Spleen (tissue), 11 donors: Measurements from ENCODE around the gene GMCL1. TPM values are rescaled to one million over a fixed set of nuclear protein-coding genes. Genes with fewer than 3 reads are reported as not detected.
"Not testable (repeated sequence)": the region's sequence is repeated elsewhere in the genome, so short reads cannot be mapped to it uniquely, and the experiment has no call there.

Experiments
- DNase-seq: peaks from one replicate; pipeline ENCODE4 v3.0.0-alpha.2; 2020
- H3K27ac ChIP-seq, 8 donors: fragments of 200-600 bp; sonication (generic) in 7 of 8; 1 replicate in 4 of 8; 2 replicates in 4 of 8; pipeline versions ENCODE4 v1.5.0 to v1.8.0; 2016 to 2021; ENCODE audit warnings: inconsistent platforms in 4 of 8, mild to moderate bottlenecking in 4 of 8, moderate library complexity in 1 of 8
- H3K27me3 ChIP-seq, 7 donors: fragments of 200-600 bp; sonication (generic) in 6 of 7; replicated peaks in 1 of 7; 1 replicate in 4 of 7; 2 replicates in 3 of 7; pipeline versions ENCODE4 v1.5.0 to v1.8.0; 2016 to 2021; ENCODE audit warnings: inconsistent platforms in 3 of 7, mild to moderate bottlenecking in 1 of 7
- H3K36me3 ChIP-seq, 6 donors: fragments of 200-600 bp; sonication (generic) in 5 of 6; 1 replicate in 4 of 6; 2 replicates in 2 of 6; pipeline versions ENCODE4 v1.5.0 to v1.8.0; 2016 to 2021; ENCODE audit warnings: inconsistent platforms in 2 of 6
- H3K4me1 ChIP-seq, 6 donors: fragments of 200-600 bp; sonication (generic) in 5 of 6; 1 replicate in 3 of 6; 2 replicates in 3 of 6; pipeline versions ENCODE4 v1.5.0 to v1.8.0; 2016 to 2021; ENCODE audit warnings: inconsistent platforms in 3 of 6
- H3K4me3 ChIP-seq, 8 donors: fragments of 200-600 bp; sonication (generic) in 7 of 8; 1 replicate in 4 of 8; 2 replicates in 4 of 8; pipeline versions ENCODE4 v1.5.0 to v1.8.0; 2016 to 2021; ENCODE audit warnings: inconsistent platforms in 4 of 8, mild to moderate bottlenecking in 4 of 8, moderate library complexity in 2 of 8
- H3K9me3 ChIP-seq, 8 donors: fragments of 200-600 bp; sonication (generic) in 7 of 8; 1 replicate in 4 of 8; 2 replicates in 4 of 8; pipeline versions ENCODE4 v1.5.0 to v1.8.0; 2016 to 2021; ENCODE audit warnings: inconsistent platforms in 4 of 8
- POLR2A ChIP-seq, 3 donors: fragments of 450-650 bp; IDR thresholded peaks; one replicate each; pipeline ENCODE4 v1.5.1; 2017; ENCODE audit warnings: antibody characterized with exemption in 3 of 3, mild to moderate bottlenecking in 1 of 3
- POLR2AphosphoS5 ChIP-seq, 3 donors: sonication (generic); formaldehyde crosslinking; IDR thresholded peaks; one replicate each; pipeline ENCODE4 v1.5.1; 2017; ENCODE audit warnings: antibody characterized with exemption in 3 of 3
- WGBS, 5 donors: extraction: QIAGEN DNeasy Blood & Tissue Kit in 3 of 5; methylation state at CpG; one replicate each; pipeline versions ENCODE4 v1.1.5 to v1.1.7; 2013 to 2018; 5-methylcytosine and 5-hydroxymethylcytosine counted together
- intact Hi-C: fragments of 100-400 bp; cut with DNase I; formaldehyde crosslinking; loops from one replicate; pipeline ENCODE4 v1.15.0; 2023; ENCODE audit warnings: low total_unique reads
- polyA plus RNA-seq, 3 donors: library from polyadenylated mRNA; stranded (reverse); fragments of 200-250 nt; gene quantifications; one replicate each; pipeline ENCODE4 v1.2.1, GENCODE V29; 2013
- total RNA-seq, 7 donors: library from RNA; depleted of rRNA in 3 of 7; stranded (reverse); fragments of >200 nt in 3 of 7; fragmentation: NEBNext Ultra II Directional in 4 of 7; extraction: Animal tissue kit (Norgen Biotek cat#: 25700) in 4 of 7; gene quantifications; one replicate each; pipeline versions ENCODE4 v1.1.0 to v1.2.1, GENCODE V29; 2016 to 2021
- TF ChIP-seq, protein P1 (sequence below), 11 experiments: fragments of 200-600 bp in 7 of 11; fragments of 450-650 bp in 4 of 11; sonication (generic) in 4 of 11; IDR thresholded peaks in 8 of 11; conservative IDR thresholded peaks in 3 of 11; 1 replicate in 7 of 11; 2 replicates in 4 of 11; pipeline versions ENCODE4 v1.4.0 to v1.8.0; 2016 to 2021; ENCODE audit warnings: antibody characterized with exemption in 11 of 11, inconsistent platforms in 4 of 11, mild to moderate bottlenecking in 1 of 11
- donor health status: healthy with polysubstance abuse.
- donor health status: DM: no; HTN: no; CAD: no; lungs with moderate emphysema.
- donor health status: DM: no; HTN: no; CAD: no.
- donor health status: Bipolar disorder and iron deficiency.
- donor health status: healthy.
- donor health status: DM: no; HTN: no; CAD: no.
- donor health status: DM: yes; HTN: yes; CAD: no.

The GMCL1 gene
- total and polyA plus RNA-seq, 10 donors = 5.3 to 24.1 (median 15.9) TPM

DNA sequence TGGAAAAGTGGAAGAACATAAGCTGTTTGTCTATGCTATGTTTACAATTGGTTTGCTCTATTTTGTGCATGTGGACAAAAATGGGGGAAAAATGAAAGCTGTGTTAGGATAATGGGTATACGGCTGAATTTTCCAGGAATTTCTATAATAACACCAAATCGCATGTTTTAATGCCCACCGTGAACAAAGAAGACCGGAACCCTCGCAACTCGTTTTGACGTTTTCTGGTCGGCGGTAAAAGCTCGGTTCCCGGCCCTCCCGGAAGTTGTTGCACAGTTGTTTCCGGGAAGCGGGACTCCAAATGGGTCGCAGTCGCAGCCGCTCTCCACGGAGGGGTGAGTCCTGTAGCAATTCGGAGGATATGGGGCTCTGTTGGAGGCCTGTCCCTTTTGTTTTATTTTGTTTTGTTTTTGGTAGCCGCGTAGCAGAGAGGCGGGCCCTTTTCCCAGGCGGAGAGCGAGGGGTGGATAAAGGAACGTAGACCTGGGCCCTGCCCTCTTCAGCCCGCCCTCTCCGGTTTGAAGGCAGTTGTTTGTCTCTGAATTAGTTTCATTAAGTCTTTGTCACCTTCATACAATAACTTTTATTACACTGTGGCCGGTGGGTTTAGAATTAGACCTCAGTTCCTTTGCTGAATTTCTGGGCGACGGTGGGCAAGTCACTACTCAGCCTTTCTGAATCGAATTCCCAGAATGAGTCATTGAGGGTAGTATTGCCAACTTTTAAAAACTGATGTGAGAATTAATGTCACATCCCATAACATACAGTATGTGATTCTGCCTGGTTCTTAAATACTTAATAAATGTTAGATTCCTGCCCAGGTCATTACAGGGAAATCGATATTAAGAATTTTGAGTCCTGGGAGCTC, 64.5 kb downstream of the GMCL1 start, which contains the start of gene SNRNP27:
SNRNP27 (plus strand) TSS at position 273 of the 868 bp plus-strand sequence; CDS start at position 302, 29 bp downstream.
- TF ChIP-seq POLR2A (IDR thresholded peaks at IDR 0.05) (no peak), POLR2AphosphoS5 (IDR thresholded peaks at IDR 0.05) (peak; percentile 57 to 89 (median 81))
- TF ChIP-seq, protein P1, sequence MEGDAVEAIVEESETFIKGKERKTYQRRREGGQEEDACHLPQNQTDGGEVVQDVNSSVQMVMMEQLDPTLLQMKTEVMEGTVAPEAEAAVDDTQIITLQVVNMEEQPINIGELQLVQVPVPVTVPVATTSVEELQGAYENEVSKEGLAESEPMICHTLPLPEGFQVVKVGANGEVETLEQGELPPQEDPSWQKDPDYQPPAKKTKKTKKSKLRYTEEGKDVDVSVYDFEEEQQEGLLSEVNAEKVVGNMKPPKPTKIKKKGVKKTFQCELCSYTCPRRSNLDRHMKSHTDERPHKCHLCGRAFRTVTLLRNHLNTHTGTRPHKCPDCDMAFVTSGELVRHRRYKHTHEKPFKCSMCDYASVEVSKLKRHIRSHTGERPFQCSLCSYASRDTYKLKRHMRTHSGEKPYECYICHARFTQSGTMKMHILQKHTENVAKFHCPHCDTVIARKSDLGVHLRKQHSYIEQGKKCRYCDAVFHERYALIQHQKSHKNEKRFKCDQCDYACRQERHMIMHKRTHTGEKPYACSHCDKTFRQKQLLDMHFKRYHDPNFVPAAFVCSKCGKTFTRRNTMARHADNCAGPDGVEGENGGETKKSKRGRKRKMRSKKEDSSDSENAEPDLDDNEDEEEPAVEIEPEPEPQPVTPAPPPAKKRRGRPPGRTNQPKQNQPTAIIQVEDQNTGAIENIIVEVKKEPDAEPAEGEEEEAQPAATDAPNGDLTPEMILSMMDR (IDR thresholded peaks at IDR 0.05 in 8 of 11, conservative IDR thresholded peaks at IDR 0.05 in 3 of 11) = peak in 1 of 11 experiments; percentile 8
- WGBS, 5 donors = 0 to 1% (median 1%) methylated on average over 32 of the region's 32 CpGs
- H3K4me3 ChIP-seq = peak within 1 kb of the TSS; percentile 65 to 91 (median 77)
- no peaks in the 10 kb centered on the region for H3K27me3 ChIP-seq
- DNase-seq = peak; percentile 93
- H3K9me3 ChIP-seq = peaks cover 0 to 8% (median 4%) of the 10 kb centered on the region in 8 donors
- peaks cover 8 to 40% (median 29%) of the 10 kb centered on the region in 6 donors for H3K36me3 ChIP-seq
- intact Hi-C loops = no loop called here
- peaks cover 12 to 52% (median 33%) of the 10 kb centered on the region in 6 donors for H3K4me1 ChIP-seq
- H3K27ac ChIP-seq = peak within 1 kb of the TSS; percentile 64 to 88 (median 83)

DNA sequence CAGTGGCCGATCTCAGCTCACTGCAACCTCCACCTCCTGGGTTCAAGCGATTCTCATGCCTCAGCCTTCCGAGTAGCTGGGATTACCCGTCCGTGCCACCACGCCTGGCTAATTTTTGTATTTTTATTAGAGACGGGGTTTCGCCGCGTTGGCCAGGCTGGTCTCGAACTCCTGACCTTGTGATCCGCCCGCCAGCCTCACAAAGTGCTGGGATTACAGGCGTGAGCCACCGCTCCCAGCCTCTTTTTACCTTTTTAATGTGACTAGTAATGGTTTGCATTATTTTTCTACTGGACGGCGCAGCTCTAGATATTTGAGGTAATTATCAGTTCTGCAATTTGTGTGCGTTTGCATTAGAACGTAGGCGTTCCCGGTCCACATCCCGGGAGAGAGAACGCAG, 65.3 kb downstream of the GMCL1 start:
- intact Hi-C loops = not testable (repeated sequence)
- WGBS, 5 donors = 38 to 68% (median 48%) methylated on average over 23 of the region's 23 CpGs

DNA sequence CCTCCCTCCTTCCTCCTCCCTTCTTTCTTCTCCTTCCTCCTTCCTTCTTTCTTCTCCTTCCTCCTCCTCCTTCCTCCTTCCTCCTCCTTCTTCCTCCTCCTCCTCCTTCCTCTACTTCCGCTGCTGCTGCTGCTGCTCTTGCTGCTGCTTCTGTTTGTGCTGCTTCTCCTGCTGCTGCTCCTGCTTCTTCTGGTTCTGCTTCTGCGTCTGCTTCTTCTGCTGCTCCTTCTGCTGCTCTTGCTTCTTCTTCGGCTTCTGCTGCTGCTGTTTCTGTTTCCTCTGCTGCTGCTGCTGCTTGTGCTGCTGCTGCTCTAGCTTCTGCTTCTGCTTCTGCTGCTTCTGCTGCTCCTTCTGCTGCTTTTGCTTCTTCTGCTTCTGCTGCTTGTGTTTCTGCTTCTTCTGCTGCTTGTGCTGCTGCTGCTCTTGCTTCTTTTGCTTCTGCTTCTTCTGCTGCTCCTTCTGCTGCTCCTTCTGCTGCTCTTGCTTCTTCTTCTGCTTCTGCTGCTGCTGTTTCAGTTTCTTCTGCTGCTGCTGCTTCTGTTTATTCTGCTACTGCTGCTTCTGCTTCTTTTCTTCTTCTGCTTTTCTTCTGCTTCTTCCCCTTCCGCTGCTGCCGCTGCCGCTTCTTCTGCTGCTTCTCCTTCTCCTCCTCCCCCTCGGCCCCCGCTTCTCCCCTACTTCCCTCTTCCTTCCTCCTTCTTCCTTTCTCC, 72.9 kb downstream of the GMCL1 start:
- WGBS, 5 donors = 16 to 35% (median 30%) methylated on average over 8 of the region's 8 CpGs
- Histone ChIP-seq H3K27ac (peak overlapping the region; percentile 22 to 89 (median 73)), H3K36me3 (peaks cover 4 to 90% (median 55%) of the 10 kb centered on the region in 6 donors), H3K4me3 (peak overlapping the region in 4 of 8 donors; percentile 7 to 51 (median 20)), H3K4me1 (peaks cover 12 to 73% (median 36%) of the 10 kb centered on the region in 6 donors), H3K27me3 (no peaks in the 10 kb centered on the region), H3K9me3 (no peaks in the 10 kb centered on the region)
- intact Hi-C loops = no loop called here
- TF ChIP-seq POLR2AphosphoS5 (IDR thresholded peaks at IDR 0.05) (peak in 1 of 3 donors; percentile 34), POLR2A (IDR thresholded peaks at IDR 0.05) (no peak)
- peak; percentile 88 for DNase-seq

More for the DNA sequence above, 65.3 kb downstream of the GMCL1 start:
- not testable (repeated sequence) for H3K9me3 ChIP-seq, H3K27me3 ChIP-seq, DNase-seq
- Histone ChIP-seq H3K4me3 (peak overlapping the region; percentile 65 to 91 (median 77)), H3K4me1 (peaks cover 12 to 60% (median 34%) of the 10 kb centered on the region in 6 donors), H3K27ac (peak overlapping the region in 4 of 8 donors; percentile 20 to 88 (median 83)), H3K36me3 (peaks cover 11 to 49% (median 36%) of the 10 kb centered on the region in 6 donors)

DNA sequence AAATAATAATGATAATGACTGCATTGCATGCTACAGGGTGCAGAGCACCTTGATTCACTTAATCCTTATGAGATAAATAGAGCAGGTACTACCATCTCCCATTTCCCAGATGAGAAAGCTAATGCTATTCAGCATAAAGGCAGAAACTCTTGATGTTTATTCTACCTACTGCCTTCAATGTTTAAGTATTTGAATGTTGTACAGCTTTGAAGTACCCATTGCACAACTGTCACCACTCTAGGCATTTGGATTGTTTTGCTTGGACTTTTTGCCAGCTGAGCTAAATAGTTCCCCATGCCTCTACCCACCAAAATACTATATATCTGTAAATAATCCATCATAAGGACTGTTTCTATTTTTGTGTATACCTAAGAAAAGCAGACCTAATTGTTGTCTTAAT, 77.8 kb downstream of the GMCL1 start:
- peaks cover 0 to 88% (median 59%) of the 10 kb centered on the region in 6 donors for H3K36me3 ChIP-seq
- no peak for DNase-seq
- TF ChIP-seq POLR2AphosphoS5 (IDR thresholded peaks at IDR 0.05) (no peak), POLR2A (IDR thresholded peaks at IDR 0.05) (no peak)
- TF ChIP-seq, protein P1 (IDR thresholded peaks at IDR 0.05 in 8 of 11, conservative IDR thresholded peaks at IDR 0.05 in 3 of 11) = no peak
- H3K4me3 ChIP-seq = no peak overlapping the region
- no peaks in the 10 kb centered on the region for H3K9me3 ChIP-seq
- intact Hi-C loops = no loop called here
- H3K4me1 ChIP-seq = peaks cover 0 to 32% (median 17%) of the 10 kb centered on the region in 6 donors
- H3K27me3 ChIP-seq = no peaks in the 10 kb centered on the region
- no peak overlapping the region for H3K27ac ChIP-seq
